ENCODE measurements around the gene SLC27A4.
"Not testable (repeated sequence)": the region's sequence is repeated elsewhere in the genome, so short reads cannot be mapped to it uniquely, and the experiment has no call there.

DNA sequence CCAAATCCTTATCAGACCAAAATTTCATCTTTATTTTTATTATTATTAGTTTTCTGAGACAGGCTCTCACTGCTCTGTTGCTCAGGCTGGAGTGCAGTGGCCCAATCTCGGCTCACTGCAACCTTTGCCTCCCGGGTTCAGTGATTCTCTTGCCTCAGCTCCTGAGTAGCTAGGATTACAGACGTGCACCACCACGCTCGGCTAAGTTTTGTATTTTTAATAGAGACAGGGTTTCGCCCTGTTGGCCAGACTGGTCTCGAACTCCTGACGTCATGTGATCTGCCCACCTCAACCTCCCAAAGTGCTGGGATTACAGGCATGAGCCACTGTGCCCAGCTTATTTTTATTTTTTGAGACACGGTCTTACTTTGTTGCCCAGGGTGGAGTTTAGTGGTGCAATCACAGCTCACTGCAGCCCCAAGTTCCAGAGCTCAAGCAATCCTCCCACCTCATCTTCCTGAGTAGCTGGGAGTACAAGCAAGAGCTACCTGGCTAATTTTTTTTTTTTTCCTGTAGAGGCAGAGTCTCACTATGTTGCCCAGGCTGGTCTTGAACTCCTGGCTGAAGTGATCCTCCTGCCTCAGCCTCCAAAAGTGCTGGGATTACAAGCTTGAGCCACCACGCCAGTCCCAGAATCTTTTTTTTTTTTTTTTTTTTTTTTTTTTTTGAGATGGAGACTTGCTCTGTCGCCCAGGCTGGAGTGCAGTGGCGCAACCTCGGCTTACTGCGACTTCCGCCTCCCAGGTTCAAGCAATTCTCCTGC, 1.3 kb upstream of the SLC27A4 start:
- TF ChIP-seq, protein P1, sequence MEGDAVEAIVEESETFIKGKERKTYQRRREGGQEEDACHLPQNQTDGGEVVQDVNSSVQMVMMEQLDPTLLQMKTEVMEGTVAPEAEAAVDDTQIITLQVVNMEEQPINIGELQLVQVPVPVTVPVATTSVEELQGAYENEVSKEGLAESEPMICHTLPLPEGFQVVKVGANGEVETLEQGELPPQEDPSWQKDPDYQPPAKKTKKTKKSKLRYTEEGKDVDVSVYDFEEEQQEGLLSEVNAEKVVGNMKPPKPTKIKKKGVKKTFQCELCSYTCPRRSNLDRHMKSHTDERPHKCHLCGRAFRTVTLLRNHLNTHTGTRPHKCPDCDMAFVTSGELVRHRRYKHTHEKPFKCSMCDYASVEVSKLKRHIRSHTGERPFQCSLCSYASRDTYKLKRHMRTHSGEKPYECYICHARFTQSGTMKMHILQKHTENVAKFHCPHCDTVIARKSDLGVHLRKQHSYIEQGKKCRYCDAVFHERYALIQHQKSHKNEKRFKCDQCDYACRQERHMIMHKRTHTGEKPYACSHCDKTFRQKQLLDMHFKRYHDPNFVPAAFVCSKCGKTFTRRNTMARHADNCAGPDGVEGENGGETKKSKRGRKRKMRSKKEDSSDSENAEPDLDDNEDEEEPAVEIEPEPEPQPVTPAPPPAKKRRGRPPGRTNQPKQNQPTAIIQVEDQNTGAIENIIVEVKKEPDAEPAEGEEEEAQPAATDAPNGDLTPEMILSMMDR (IDR thresholded peaks at IDR 0.05), result not testable (repeated sequence)
- not testable (repeated sequence) for TF ChIP-seq POLR2AphosphoS5, POLR2A (IDR thresholded peaks at IDR 0.05)
